Right forelimb (tissue), 1 donor: ENCODE measurements around the gene DUSP19.
"Not testable (repeated sequence)": the region's sequence is repeated elsewhere in the genome, so short reads cannot be mapped to it uniquely, and the experiment has no call there.

Experiments
- DNase-seq: peaks from one replicate; pipeline ENCODE4 v3.0.0-alpha.2; 2018

DUSP19 gene

GRCh38 chr2:183078464-183079138, at the start of gene DUSP19:
Gene DUSP19 (plus strand): TSS chr2:183078747. CDS start chr2:183078934, 187 bp downstream.
- DNase-seq, result peak; percentile 95

- no peak for DNase-seq
Observed at GRCh38 chr2:183029219-183029618, 49.3 kb upstream of the DUSP19 start.

- no peak for DNase-seq
Observed at GRCh38 chr2:183031911-183032794, 46.4 kb upstream of the DUSP19 start.

- no peak for DNase-seq
Observed at GRCh38 chr2:183033951-183034350, 44.6 kb upstream of the DUSP19 start.

- no peak for DNase-seq
Observed at GRCh38 chr2:183034806-183035205, 43.7 kb upstream of the DUSP19 start.

GRCh38 chr2:183035298-183035953, 43.1 kb upstream of the DUSP19 start:
- DNase-seq, result no peak

- no peak for DNase-seq
Observed at GRCh38 chr2:183035954-183036669, 42.4 kb upstream of the DUSP19 start.

- DNase-seq, result no peak
Observed at GRCh38 chr2:183037074-183037552, 41.4 kb upstream of the DUSP19 start.

GRCh38 chr2:183037553-183038340, 40.8 kb upstream of the DUSP19 start:
- DNase-seq, result no peak

GRCh38 chr2:183038341-183039300, 39.9 kb upstream of the DUSP19 start, which contains the start of gene NCKAP1:
Gene NCKAP1 (minus strand): TSS chr2:183038457. CDS start chr2:183038099, 358 bp downstream.
- DNase-seq, result peak; percentile 96

GRCh38 chr2:183040604-183041003, 37.9 kb upstream of the DUSP19 start:
- no peak for DNase-seq

- not testable (repeated sequence) for DNase-seq
Observed at GRCh38 chr2:183043580-183043979, 35.0 kb upstream of the DUSP19 start.

- DNase-seq, result not testable (repeated sequence)
Observed at GRCh38 chr2:183047486-183048125, 30.9 kb upstream of the DUSP19 start.

GRCh38 chr2:183049420-183049819, 29.1 kb upstream of the DUSP19 start:
- no peak for DNase-seq

GRCh38 chr2:183057333-183057985, 21.1 kb upstream of the DUSP19 start:
- DNase-seq, result no peak

- no peak for DNase-seq
Observed at GRCh38 chr2:183059561-183059960, 19.0 kb upstream of the DUSP19 start.

- DNase-seq, result no peak
Observed at GRCh38 chr2:183060571-183061231, 17.8 kb upstream of the DUSP19 start.

GRCh38 chr2:183063083-183063482, 15.5 kb upstream of the DUSP19 start:
- DNase-seq, result no peak

- DNase-seq, result no peak
Observed at GRCh38 chr2:183068561-183068960, 10.0 kb upstream of the DUSP19 start.
